GM18951 (cell line): ENCODE data around the gene FCER2.

ENCODE experiments used
- POLR2A ChIP-seq: IDR thresholded peaks from 4 replicates; pipeline ENCODE4 v1.6.1; 2011; ENCODE audit warnings: mild to moderate bottlenecking; ENCODE audit not compliant: insufficient read length, insufficient read depth; ENCODE audit errors: extremely low read depth
- in situ Hi-C: fragments of 300-500 bp; cut with MboI; formaldehyde crosslinking; loops from one replicate; pipeline ENCODE4 v1.12.0; 2022; ENCODE audit warnings: low sequenced_read_pairs, mixed read lengths, inconsistent platforms; ENCODE audit not compliant: unreplicated experiment

The FCER2 gene

DNA sequence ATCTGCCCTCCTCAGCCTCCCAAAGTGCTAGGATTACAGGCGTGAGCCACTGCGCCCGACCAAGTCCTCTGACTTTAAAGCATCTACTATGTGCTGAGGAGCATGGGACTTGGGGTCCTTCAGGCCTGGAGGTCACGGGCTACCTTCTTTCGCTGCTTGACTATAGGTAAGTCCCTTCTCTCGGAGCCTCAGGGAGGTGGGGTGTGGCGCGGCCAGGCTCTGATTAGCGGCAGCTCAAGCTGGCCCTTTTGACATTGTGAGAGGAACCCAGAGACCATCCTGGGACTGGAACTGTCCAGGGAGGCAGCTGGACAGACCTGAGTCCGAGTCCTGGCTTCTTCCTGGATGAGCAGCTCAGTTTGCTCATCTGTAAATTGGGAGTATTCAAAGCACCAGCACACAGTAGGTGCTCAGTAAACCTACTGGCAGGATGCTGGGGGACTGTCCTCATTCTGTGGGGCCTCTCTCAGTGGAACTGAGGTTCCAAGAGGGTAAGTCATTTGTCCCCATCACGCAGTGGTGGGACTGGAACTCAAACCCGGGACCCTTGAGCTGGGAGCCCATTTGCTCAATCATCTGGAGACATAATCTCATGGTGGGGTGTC lies 780 bp downstream of the FCER2 start:
- no peak for TF ChIP-seq POLR2A
- in situ Hi-C loops: no loop called here

GRCh38 chr19:7699417-7700401 lies 2.2 kb downstream of the FCER2 start:
- no peak for TF ChIP-seq POLR2A
- in situ Hi-C loops: no loop called here

- TF ChIP-seq POLR2A: no peak
These were observed 2.9 kb downstream of the FCER2 start for GRCh38 chr19:7699003-7699402.

DNA sequence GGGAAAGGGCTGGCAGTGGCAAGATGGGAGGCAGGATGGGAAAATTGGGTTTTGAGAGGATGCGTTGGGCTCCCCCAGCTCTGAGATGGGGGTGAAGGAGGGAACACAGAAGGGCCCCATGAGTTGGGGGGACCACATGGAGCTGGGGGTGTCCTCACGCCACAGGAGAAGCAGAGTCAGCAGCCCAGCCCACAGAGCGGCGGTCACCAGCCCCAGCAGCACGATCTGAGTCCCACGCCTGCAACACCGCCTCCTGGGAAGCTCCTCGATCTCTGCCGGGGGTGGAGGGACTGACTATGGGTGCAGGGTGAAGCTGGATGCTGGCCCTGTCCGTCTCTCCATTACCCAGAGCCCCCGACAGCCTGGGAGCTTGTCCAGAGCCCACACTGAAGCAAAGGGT lies 3.3 kb downstream of the FCER2 start:
- no peak for TF ChIP-seq POLR2A
- in situ Hi-C loops: no loop called here

More at GRCh38 chr19:7699003-7699402, 2.9 kb downstream of the FCER2 start:
- in situ Hi-C loops: no loop called here

DNA sequence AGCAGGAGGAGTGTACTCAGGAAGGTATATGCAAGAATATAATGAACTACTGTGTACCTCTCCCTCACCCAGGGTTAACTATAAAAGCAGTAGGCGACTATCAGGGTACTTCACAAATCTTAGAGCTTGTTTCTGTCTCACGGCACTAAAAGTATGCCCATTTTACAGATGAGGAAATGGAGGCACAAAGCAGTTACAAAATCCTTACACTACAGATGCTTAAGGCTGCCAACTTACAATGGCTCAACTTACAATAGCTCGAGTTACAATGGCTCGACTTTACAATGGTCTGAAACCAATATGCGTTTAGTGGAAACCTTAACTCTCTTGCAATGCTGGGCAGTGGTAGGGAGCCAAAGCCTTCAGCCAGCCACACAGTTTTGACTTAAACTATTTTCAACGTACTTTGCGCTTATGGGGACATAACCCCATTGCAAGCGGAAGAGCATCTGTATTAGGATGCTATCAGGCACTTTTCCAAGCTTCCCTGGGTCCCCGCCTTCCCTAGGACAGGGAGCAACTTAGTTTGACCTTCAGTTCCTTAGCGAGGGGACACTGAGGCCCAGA lies 4.1 kb downstream of the FCER2 start:
- TF ChIP-seq POLR2A: no peak
- in situ Hi-C loops: no loop called here

- in situ Hi-C loops: no loop called here
- TF ChIP-seq POLR2A: no peak
These were observed 7.4 kb downstream of the FCER2 start for GRCh38 chr19:7694499-7694898.

GRCh38 chr19:7692417-7693088 lies 9.4 kb downstream of the FCER2 start:
- TF ChIP-seq POLR2A: no peak

DNA sequence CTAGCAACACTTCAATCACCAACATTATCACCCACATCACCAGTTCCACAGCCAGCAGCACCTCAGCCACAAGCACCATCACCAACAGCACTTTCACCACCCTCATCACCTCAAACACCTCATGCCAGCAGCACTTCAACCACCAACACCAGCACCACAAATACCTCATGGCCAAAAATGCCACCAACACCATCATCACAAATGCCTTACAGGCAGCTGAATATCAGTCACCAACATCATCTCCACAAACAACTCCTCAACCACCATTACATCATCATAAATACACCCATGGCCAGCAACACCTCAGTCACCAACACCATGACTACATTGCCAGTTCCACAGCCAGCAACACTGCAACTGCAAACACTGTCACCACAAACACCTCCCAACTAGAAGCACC lies 10.4 kb downstream of the FCER2 start:
- no peak for TF ChIP-seq POLR2A
- in situ Hi-C loops: no loop called here

More at GRCh38 chr19:7692417-7693088, 9.4 kb downstream of the FCER2 start:
- in situ Hi-C loops: no loop called here

GRCh38 chr19:7690779-7691258 lies 11.1 kb downstream of the FCER2 start:
- no peak for TF ChIP-seq POLR2A
- in situ Hi-C loops: no loop called here

DNA sequence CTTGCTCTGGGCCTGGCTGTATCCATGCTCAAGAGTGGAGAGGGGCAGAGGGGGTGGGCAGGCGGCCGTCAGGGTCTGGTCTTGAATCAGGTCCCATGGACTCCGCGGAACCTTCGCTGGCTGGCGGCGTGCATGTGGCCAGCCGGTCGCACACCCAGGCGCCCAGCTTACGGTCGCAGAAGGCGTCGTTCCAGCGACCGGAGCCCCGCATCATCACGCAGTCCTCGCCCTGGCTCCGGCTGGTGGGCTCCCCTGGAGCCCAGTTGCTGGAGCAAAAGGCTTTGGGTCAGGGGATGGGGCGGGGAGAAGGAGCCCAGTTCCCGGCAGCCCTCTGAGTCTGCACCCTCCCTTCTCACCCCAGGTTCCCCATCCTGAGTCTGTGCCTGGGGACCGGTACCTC lies 12.8 kb downstream of the FCER2 start:
- TF ChIP-seq POLR2A: no peak
- in situ Hi-C loops: loop anchor here (10.0 kb wide), 1 partner anchor 106 kb away; no protein-coding TSS in a partner anchor

GRCh38 chr19:7687177-7687576 lies 14.8 kb downstream of the FCER2 start:
- TF ChIP-seq POLR2A: no peak
- in situ Hi-C loops: loop anchor here (10.0 kb wide), 1 partner anchor 108 kb away; no protein-coding TSS in a partner anchor

DNA sequence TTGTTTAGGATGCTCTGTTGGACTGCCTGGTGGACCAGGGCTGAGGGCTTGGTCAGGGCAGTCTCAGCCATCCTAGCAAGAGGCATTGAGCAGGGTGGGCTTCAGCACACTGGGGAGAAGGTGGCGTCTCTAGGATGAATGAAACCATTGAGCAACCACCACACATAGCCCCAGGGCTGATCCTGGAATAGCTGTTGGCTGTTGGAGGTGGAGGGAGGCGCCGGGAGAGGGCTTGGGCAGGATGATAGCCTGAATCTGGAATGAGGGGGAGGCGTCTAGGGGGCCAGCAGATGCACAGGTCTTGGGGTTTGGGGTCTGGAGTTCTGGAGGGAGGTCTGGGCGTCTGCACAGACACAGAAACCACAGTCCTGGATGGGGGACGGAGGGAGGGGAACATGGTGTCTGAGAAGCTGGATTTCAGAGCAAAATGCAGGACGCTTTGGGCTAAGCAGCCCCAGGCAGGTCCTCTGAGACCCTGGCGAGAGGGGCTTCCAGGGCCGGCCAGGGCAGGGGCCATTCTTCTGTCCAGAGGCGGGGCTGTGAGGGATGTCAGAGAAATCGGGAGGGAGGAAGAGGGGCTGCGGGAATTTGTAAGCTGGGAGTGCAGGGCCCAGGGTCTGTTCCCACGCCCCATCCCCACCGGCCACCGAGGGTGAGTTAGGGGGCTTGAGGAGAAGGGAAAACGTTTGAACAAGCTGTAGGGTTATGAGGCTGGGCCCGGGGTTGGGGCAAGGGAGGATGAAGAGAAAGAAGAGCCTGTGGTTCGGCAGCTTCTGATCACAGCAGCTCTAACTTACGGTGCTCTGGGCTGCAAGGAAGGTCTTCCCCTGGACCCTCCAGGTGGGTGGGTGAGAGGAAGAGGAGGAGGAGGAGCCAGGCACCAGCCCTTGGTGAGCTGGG lies 16.1 kb downstream of the FCER2 start:
- in situ Hi-C loops: loop anchor here (10.0 kb wide), 1 partner anchor 109 kb away; no protein-coding TSS in a partner anchor
- TF ChIP-seq POLR2A: peak; percentile 26
